ENCODE measurements around the gene CDC42EP4. TPM values are rescaled to one million over a fixed set of nuclear protein-coding genes. Genes with fewer than 3 reads are reported as not detected.

The CDC42EP4 gene
- total and polyA plus RNA-seq, 2 experiments from 2014 or later, result 4.4 to 19.9 TPM

GRCh38 chr17:73324711-73325526 is 13.1 kb upstream of the CDC42EP4 start (continued):
- no peak for TF ChIP-seq CTCF (conservative IDR thresholded peaks at IDR 0.05; ENCODE audit: low read depth in 2 of 2)
- no peak for TF ChIP-seq REST (IDR thresholded peaks at IDR 0.05; ENCODE audit: unreplicated experiment)

- peaks cover 25% of the 10 kb centered on the region for H3K4me1 Mint-ChIP-seq
- ATAC-seq (no peak; the same call in 2 of the 3 replicates), DNase-seq (ENCODE audit: low spot score) (no peak)
- Histone ChIP-seq H3K4me3 (no peak overlapping the region), H2AFZ (peak overlapping the region; percentile 78; the same call in 1 of the 2 replicates), H3K4me1 (ENCODE audit: insufficient read depth) (peaks cover 24% of the 10 kb centered on the region), H4K20me1 (replicated peaks; ENCODE audit: insufficient read depth) (no peaks in the 10 kb centered on the region), H3F3A (replicated peaks; ENCODE audit: low read depth) (no peaks in the 10 kb centered on the region; the same call in 1 of the 2 replicates), H3K79me2 (replicated peaks; ENCODE audit: insufficient read depth) (no peaks in the 10 kb centered on the region), H3K36me3 (ENCODE audit: insufficient read depth) (no peaks in the 10 kb centered on the region), H3K9me2 (ENCODE audit: insufficient read depth) (no peaks in the 10 kb centered on the region), H3K27ac (ENCODE audit: low read depth) (no peak overlapping the region), H3K4me2 (peak overlapping the region; percentile 69; the same call in 1 of the 2 replicates), H3K27me3 (ENCODE audit: insufficient read depth) (no peaks in the 10 kb centered on the region)
- peaks cover 19% of the 10 kb centered on the region for H3K27me3 Mint-ChIP-seq (ENCODE audit: insufficient read depth, low read depth, poor library complexity)
- no peaks in the 10 kb centered on the region; the same call in 2 of the 3 replicates for H3K9me3 Mint-ChIP-seq
- H3K27ac Mint-ChIP-seq, result no peak overlapping the region
- no peaks in the 10 kb centered on the region for H3K36me3 Mint-ChIP-seq (ENCODE audit: low read depth)
- no peak overlapping the region for H3K4me3 Mint-ChIP-seq
- TF ChIP-seq ETS1 (IDR thresholded peaks at IDR 0.05), result no peak
- no peak for TF ChIP-seq EZH2 (IDR thresholded peaks at IDR 0.05; ENCODE audit: low read depth, unreplicated experiment)
- no peak for TF ChIP-seq STAT1 (IDR thresholded peaks at IDR 0.05; ENCODE audit: unreplicated experiment)
- TF ChIP-seq ZNF114 (CRISPR knock-in tag; IDR thresholded peaks at IDR 0.05), result no peak
- no peak for TF ChIP-seq EZH2phosphoT487 (IDR thresholded peaks at IDR 0.05; ENCODE audit: unreplicated experiment)
- TF ChIP-seq NANOG (IDR thresholded peaks at IDR 0.05; ENCODE audit: borderline replicate concordance), result no peak
- no peak for TF ChIP-seq JUNB (IDR thresholded peaks at IDR 0.05; ENCODE audit: unreplicated experiment)
- TF ChIP-seq ZNF331 (CRISPR knock-in tag; IDR thresholded peaks at IDR 0.05; ENCODE audit: low read depth), result no peak
- no peak for TF ChIP-seq POLR2AphosphoS5 (IDR thresholded peaks at IDR 0.05; ENCODE audit: low read depth)
- no peak for TF ChIP-seq CTCF (conservative IDR thresholded peaks at IDR 0.05; ENCODE audit: low read depth in 2 of 2)
These were observed 12.3 kb upstream of the CDC42EP4 start for GRCh38 chr17:73324160-73324475.
